ENCODE results near the gene ELOA2. TPM values are rescaled to one million over a fixed set of nuclear protein-coding genes. Genes with fewer than 3 reads are reported as not detected.

ELOA2 gene, protein sequence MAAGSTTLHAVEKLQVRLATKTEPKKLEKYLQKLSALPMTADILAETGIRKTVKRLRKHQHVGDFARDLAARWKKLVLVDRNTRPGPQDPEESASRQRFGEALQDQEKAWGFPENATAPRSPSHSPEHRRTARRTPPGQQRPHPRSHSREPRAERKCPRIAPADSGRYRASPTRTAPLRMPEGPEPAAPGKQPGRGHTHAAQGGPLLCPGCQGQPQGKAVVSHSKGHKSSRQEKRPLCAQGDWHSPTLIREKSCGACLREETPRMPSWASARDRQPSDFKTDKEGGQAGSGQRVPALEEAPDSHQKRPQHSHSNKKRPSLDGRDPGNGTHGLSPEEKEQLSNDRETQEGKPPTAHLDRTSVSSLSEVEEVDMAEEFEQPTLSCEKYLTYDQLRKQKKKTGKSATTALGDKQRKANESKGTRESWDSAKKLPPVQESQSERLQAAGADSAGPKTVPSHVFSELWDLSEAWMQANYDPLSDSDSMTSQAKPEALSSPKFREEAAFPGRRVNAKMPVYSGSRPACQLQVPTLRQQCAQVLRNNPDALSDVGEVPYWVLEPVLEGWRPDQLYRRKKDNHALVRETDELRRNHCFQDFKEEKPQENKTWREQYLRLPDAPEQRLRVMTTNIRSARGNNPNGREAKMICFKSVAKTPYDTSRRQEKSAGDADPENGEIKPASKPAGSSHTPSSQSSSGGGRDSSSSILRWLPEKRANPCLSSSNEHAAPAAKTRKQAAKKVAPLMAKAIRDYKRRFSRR
- polyA plus RNA-seq (2011; rRNA removed) (not detected in 2 replicates), polyA minus RNA-seq (2011; rRNA and poly(A)+ RNA removed) (not detected in 2 replicates)

DNA sequence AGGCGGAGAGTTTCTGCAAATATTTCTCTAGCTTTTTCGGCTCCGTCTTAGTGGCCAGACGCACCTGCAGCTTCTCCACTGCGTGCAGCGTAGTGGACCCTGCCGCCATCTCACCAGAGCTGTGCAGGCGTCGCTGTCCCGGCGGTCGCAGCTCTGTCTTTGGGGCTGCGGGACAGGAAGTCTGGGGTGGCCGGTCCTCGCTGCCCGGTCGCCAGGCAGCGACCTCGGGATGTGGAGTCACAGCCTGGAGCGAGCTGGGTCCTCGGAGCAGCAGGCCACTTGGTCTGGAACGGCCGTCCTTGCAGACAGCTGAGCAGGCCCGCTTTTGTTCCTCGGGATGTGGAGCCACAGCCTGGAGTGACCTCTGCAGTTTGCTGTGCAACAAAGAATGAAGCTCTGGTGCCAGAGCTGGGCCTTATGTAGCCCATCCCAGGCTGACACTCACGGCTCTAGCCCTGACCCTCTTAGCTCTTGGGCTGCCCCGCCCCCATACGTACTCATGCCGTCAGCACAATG lies at the start of gene ELOA2:
Gene ELOA2 (minus strand): TSS at position 466 of the 516 bp plus-strand sequence. CDS start 357 bp downstream, at position 109.
- no peaks in the 10 kb centered on the region for H3K27me3 ChIP-seq (ENCODE audit: control insufficient read depth, insufficient read depth, low read length)
- no peak for TF ChIP-seq CTCF (IDR thresholded peaks at IDR 0.05; ENCODE audit: insufficient read depth, low read depth, low read length)
- H3K4me3 ChIP-seq (ENCODE audit: low read depth, low read length), result no peak within 1 kb of the TSS
- POLR2A ChIA-PET, result no interaction called here
- DNase-seq (ENCODE audit: low read depth), result no peak
- no peaks in the 10 kb centered on the region for H3K36me3 ChIP-seq (ENCODE audit: control insufficient read depth, insufficient read depth, low read length)
- CTCF ChIA-PET, result no interaction called here

GRCh38 chr18:47081578-47081977 lies 46.2 kb upstream of the ELOA2 start:
- POLR2A ChIA-PET, result no interaction called here
- no peaks in the 10 kb centered on the region for H3K27me3 ChIP-seq (ENCODE audit: control insufficient read depth, insufficient read depth, low read length)
- TF ChIP-seq CTCF (IDR thresholded peaks at IDR 0.05; ENCODE audit: insufficient read depth, low read depth, low read length), result no peak
- CTCF ChIA-PET, result no interaction called here
- no peaks in the 10 kb centered on the region for H3K36me3 ChIP-seq (ENCODE audit: control insufficient read depth, insufficient read depth, low read length)
- no peak overlapping the region for H3K4me3 ChIP-seq (ENCODE audit: low read depth, low read length)
- no peak for DNase-seq (ENCODE audit: low read depth)

- ChIA-PET POLR2A (no interaction called here), CTCF (no interaction called here)
- Histone ChIP-seq H3K4me3 (ENCODE audit: low read depth, low read length) (no peak overlapping the region), H3K36me3 (ENCODE audit: control insufficient read depth, insufficient read depth, low read length) (no peaks in the 10 kb centered on the region), H3K27me3 (ENCODE audit: control insufficient read depth, insufficient read depth, low read length) (no peaks in the 10 kb centered on the region)
- DNase-seq (ENCODE audit: low read depth), result no peak
- no peak for TF ChIP-seq CTCF (IDR thresholded peaks at IDR 0.05; ENCODE audit: insufficient read depth, low read depth, low read length)
Observed at GRCh38 chr18:47080872-47081271, 45.5 kb upstream of the ELOA2 start.

GRCh38 chr18:47077111-47077510 lies 41.7 kb upstream of the ELOA2 start:
- no peak for DNase-seq (ENCODE audit: low read depth)
- TF ChIP-seq CTCF (IDR thresholded peaks at IDR 0.05; ENCODE audit: insufficient read depth, low read depth, low read length), result no peak
- CTCF ChIA-PET, result interaction anchor here (0.9 kb wide), 1 partner anchor 28 kb away, joined by 3 read pairs; no protein-coding TSS in a partner anchor
- H3K4me3 ChIP-seq (ENCODE audit: low read depth, low read length), result no peak overlapping the region
- no peaks in the 10 kb centered on the region for H3K27me3 ChIP-seq (ENCODE audit: control insufficient read depth, insufficient read depth, low read length)
- no peaks in the 10 kb centered on the region for H3K36me3 ChIP-seq (ENCODE audit: control insufficient read depth, insufficient read depth, low read length)
- POLR2A ChIA-PET, result no interaction called here
